B cell (primary cell): Measurements from ENCODE around the gene ANTXR2. TPM values are rescaled to one million over a fixed set of nuclear protein-coding genes. Genes with fewer than 3 reads are reported as not detected.

Experiments used
- ATAC-seq: fragments of 200-7000 bp; cut with Tn5 transposase; one replicate; pipeline ENCODE4 v1.10.0; 2021; ENCODE audit warnings: low read depth, mild to moderate bottlenecking, moderate number of reproducible peaks, moderate library complexity
- CTCF ChIA-PET: fragments of 350-600 bp; sonication (Branson Sonifier 250); formaldehyde crosslinking; loops from one replicate; lab custom pipeline; 2021; ENCODE audit warnings: antibody characterized with exemption, inconsistent platforms; lab: Charles Lee
- POLR2A ChIA-PET: fragments of 350-600 bp; sonication (Branson Sonifier 250); formaldehyde crosslinking; loops from one replicate; lab custom pipeline; 2021; ENCODE audit warnings: antibody characterized with exemption; lab: Charles Lee
- DNase-seq: peaks from one replicate; pipeline ENCODE4 v3.0.0; 2013
- H2AFZ ChIP-seq: 2 replicates; pipeline ENCODE4 v1.6.1; 2012; ENCODE audit warnings: mild to moderate bottlenecking, low read depth, low read length; ENCODE audit not compliant: insufficient read depth, poor library complexity, severe bottlenecking
- H3K27ac ChIP-seq, 2 donors: 1 replicate in 1 of 2; 2 replicates in 1 of 2; pipeline ENCODE4 v1.5.1; 2012 to 2013; ENCODE audit warnings: low read length in 2 of 2, mild to moderate bottlenecking in 2 of 2, moderate library complexity in 1 of 2
- H3K27me3 ChIP-seq, 4 experiments: fragments of 200-600 bp in 1 of 4; sonication (generic) in 1 of 4; replicated peaks in 1 of 4; 1 replicate in 2 of 4; 2 replicates in 2 of 4; pipeline versions ENCODE4 v1.6.1 to v1.7.0; 2013 to 2016; ENCODE audit warnings: low read length in 3 of 4, mild to moderate bottlenecking in 2 of 4, mixed read lengths in 1 of 4, moderate library complexity in 1 of 4; ENCODE audit not compliant: insufficient read depth in 4 of 4, control insufficient read depth in 3 of 4; ENCODE audit errors: control extremely low read depth in 1 of 4
- H3K36me3 ChIP-seq, 2 experiments: replicated peaks in 1 of 2; 1 replicate in 1 of 2; 2 replicates in 1 of 2; pipeline versions ENCODE4 v1.6.1 to v1.7.1; 2013; ENCODE audit warnings: low read length in 1 of 2; ENCODE audit not compliant: insufficient read depth in 2 of 2, control insufficient read depth in 1 of 2; ENCODE audit errors: control extremely low read depth in 1 of 2, extremely low read depth in 1 of 2
- H3K4me1 ChIP-seq, 2 donors: fragments of 200-600 bp in 1 of 2; sonication (generic) in 1 of 2; 1 replicate in 1 of 2; 2 replicates in 1 of 2; pipeline versions ENCODE4 v1.5.1 to v1.6.1; 2013 to 2017; ENCODE audit warnings: low read length in 2 of 2; ENCODE audit not compliant: control insufficient read depth in 2 of 2, insufficient read depth in 2 of 2
- H3K4me2 ChIP-seq: replicated peaks from 2 replicates; pipeline ENCODE3; 2012; ENCODE audit warnings: mild to moderate bottlenecking, low read depth, low read length; ENCODE audit not compliant: poor library complexity, severe bottlenecking
- H3K4me3 ChIP-seq, 5 experiments: fragments of 200-600 bp in 1 of 5; sonication (generic) in 1 of 5; 1 replicate in 3 of 5; 2 replicates in 2 of 5; pipeline versions ENCODE4 v1.5.1 to v1.7.0; 2011 to 2016; ENCODE audit warnings: low read length in 4 of 5, mild to moderate bottlenecking in 4 of 5, low read depth in 2 of 5, control low read depth in 1 of 5, moderate library complexity in 1 of 5; ENCODE audit not compliant: insufficient read depth in 1 of 5; ENCODE audit errors: control extremely low read depth in 1 of 5, extremely low read depth in 1 of 5
- H3K79me2 ChIP-seq: fragments of 200-600 bp; sonication (generic); one replicate; pipeline ENCODE4 v1.6.0; 2016; ENCODE audit warnings: low read length; ENCODE audit not compliant: control insufficient read depth, insufficient read depth
- H3K9ac ChIP-seq: fragments of 200-600 bp; sonication (generic); 2 replicates; pipeline ENCODE4 v1.6.1; 2017; ENCODE audit warnings: mild to moderate bottlenecking, low read length, moderate library complexity
- H3K9me3 ChIP-seq, 3 donors: one replicate each; pipeline versions ENCODE4 v1.6.1 to v1.7.1; 2013; ENCODE audit warnings: low read length in 2 of 3; ENCODE audit not compliant: control insufficient read depth in 2 of 3, insufficient read depth in 1 of 3; ENCODE audit errors: control extremely low read depth in 1 of 3
- H4K20me1 ChIP-seq: 2 replicates; pipeline ENCODE4 v1.6.0; 2012; ENCODE audit warnings: mild to moderate bottlenecking, low read length; ENCODE audit not compliant: insufficient read depth, control insufficient read depth, poor library complexity, severe bottlenecking
- H3K27ac Mint-ChIP-seq: one replicate; pipeline ENCODE4 v1.8.0; 2021; ENCODE audit warnings: mixed read lengths
- H3K27me3 Mint-ChIP-seq: one replicate; pipeline ENCODE4 v1.8.0; 2021; ENCODE audit warnings: mixed read lengths
- H3K4me1 Mint-ChIP-seq: one replicate; pipeline ENCODE4 v1.8.0; 2021; ENCODE audit warnings: mixed read lengths
- H3K4me3 Mint-ChIP-seq: one replicate; pipeline ENCODE4 v1.8.0; 2021; ENCODE audit warnings: mixed read lengths
- H3K9me3 Mint-ChIP-seq: one replicate; pipeline ENCODE4 v1.8.0; 2022; ENCODE audit warnings: mixed read lengths; ENCODE audit not compliant: insufficient read depth
- CTCF ChIP-seq: fragments of 200-600 bp; IDR thresholded peaks from one replicate; pipeline ENCODE4 v1.8.0; 2022; ENCODE audit warnings: antibody characterized with exemption, mild to moderate bottlenecking
- EZH2 ChIP-seq: IDR thresholded peaks from 2 replicates; pipeline ENCODE4 v1.6.1; 2012; ENCODE audit warnings: borderline replicate concordance, low read depth, mild to moderate bottlenecking, moderate library complexity, low read length; ENCODE audit not compliant: insufficient read depth, poor library complexity, severe bottlenecking
- WGBS: methylation state at CpG from one replicate; pipeline ENCODE4 v1.1.5; 2013; ENCODE audit warnings: missing lambda C conversion rate; ENCODE audit not compliant: insufficient coverage; 5-methylcytosine and 5-hydroxymethylcytosine counted together
- intact Hi-C: fragments of 100-400 bp; cut with micrococcal nuclease; formaldehyde crosslinking; loops from one replicate; pipeline ENCODE4 v1.10.0; 2022
- polyA plus RNA-seq: library from polyadenylated mRNA; depleted of rRNA; stranded (reverse); fragments of >200 nt; gene quantifications from 2 replicates; pipeline ENCODE4 v1.2.3, GENCODE V29; 2012
- total RNA-seq, 2 donors: library from RNA; stranded (reverse); fragments of 120-200 nt in 1 of 2; gene quantifications; 1 replicate in 1 of 2; 2 replicates in 1 of 2; pipeline versions ENCODE4 v1.2.3 to v1.2.4, GENCODE V29; 2013 to 2022

The ANTXR2 gene
- total and polyA plus RNA-seq, 2 donors (not counting 1 experiment from before 2014, with no cell fraction given) = 10.6 to 63.0 TPM

GRCh38 chr4:80012291-80012690 is 60.7 kb downstream of the ANTXR2 start:
- Histone ChIP-seq H3K4me1 (no peaks in the 10 kb centered on the region), H3K4me2 (no peak overlapping the region), H3K27ac (no peak overlapping the region), H4K20me1 (no peaks in the 10 kb centered on the region), H3K9me3 (no peaks in the 10 kb centered on the region), H3K9ac (no peak overlapping the region), H3K79me2 (no peaks in the 10 kb centered on the region), H3K27me3 (no peaks in the 10 kb centered on the region), H3K36me3 (peaks cover 30 to 40% of the 10 kb centered on the region in 2 experiments), H3K4me3 (no peak overlapping the region), H2AFZ (no peak overlapping the region)
- Mint-ChIP-seq H3K27me3 (no peaks in the 10 kb centered on the region), H3K4me3 (no peak overlapping the region), H3K27ac (no peak overlapping the region), H3K9me3 (no peaks in the 10 kb centered on the region), H3K4me1 (peaks cover 9% of the 10 kb centered on the region)
- CTCF ChIA-PET = no interaction called here
- no CpG with 5 or more reads among the region's 1 CpG for WGBS
- POLR2A ChIA-PET = no interaction called here
- intact Hi-C loops = no loop called here
- DNase-seq (no peak), ATAC-seq (no peak)
- no peak for TF ChIP-seq EZH2
- TF ChIP-seq CTCF = no peak

- Histone ChIP-seq H3K79me2 (no peaks in the 10 kb centered on the region), H3K4me2 (no peak overlapping the region), H3K27ac (no peak overlapping the region), H3K36me3 (peaks cover 33 to 38% of the 10 kb centered on the region in 2 experiments), H3K4me3 (no peak overlapping the region), H3K4me1 (no peaks in the 10 kb centered on the region), H4K20me1 (no peaks in the 10 kb centered on the region), H3K9ac (no peak overlapping the region), H3K27me3 (no peaks in the 10 kb centered on the region), H3K9me3 (no peaks in the 10 kb centered on the region), H2AFZ (no peak overlapping the region)
- intact Hi-C loops = no loop called here
- H3K4me3 Mint-ChIP-seq = no peak overlapping the region
- H3K27me3 Mint-ChIP-seq = no peaks in the 10 kb centered on the region
- DNase-seq = no peak
- WGBS = no CpG with 5 or more reads among the region's 3 CpGs
- H3K27ac Mint-ChIP-seq = no peak overlapping the region
- ATAC-seq = no peak
- CTCF ChIA-PET = no interaction called here
- POLR2A ChIA-PET = no interaction called here
- no peak for TF ChIP-seq EZH2
- TF ChIP-seq CTCF = no peak
- no peaks in the 10 kb centered on the region for H3K9me3 Mint-ChIP-seq
- H3K4me1 Mint-ChIP-seq = peaks cover 13% of the 10 kb centered on the region
These were observed 61.3 kb downstream of the ANTXR2 start for GRCh38 chr4:80011636-80012236.
